Peyer's patch (tissue), 4 donors: ENCODE measurements around the gene AFF2.

Experiments
- CTCF ChIP-seq, 6 experiments: fragments of 450-650 bp in 4 of 6; fragments of 200-600 bp in 2 of 6; sonication (generic) in 1 of 6; IDR thresholded peaks; one replicate each; pipeline ENCODE4 v1.5.1; 2017 to 2019; ENCODE audit warnings: antibody characterized with exemption in 6 of 6, mild to moderate bottlenecking in 3 of 6, moderate library complexity in 1 of 6
- POLR2A ChIP-seq, 2 donors: fragments of 450-650 bp; IDR thresholded peaks; one replicate each; pipeline ENCODE4 v1.5.1; 2017; ENCODE audit warnings: antibody characterized with exemption in 2 of 2, mild to moderate bottlenecking in 2 of 2, moderate library complexity in 2 of 2

- no peak for TF ChIP-seq POLR2A (IDR thresholded peaks at IDR 0.05)
- no peak for TF ChIP-seq CTCF (IDR thresholded peaks at IDR 0.05)
Observed at GRCh38 chrX:148500423-148501385, at the start of gene AFF2.
